DMS79 (cell line): ENCODE results near the gene ZNF783.
"Not testable (repeated sequence)": the region's sequence is repeated elsewhere in the genome, so short reads cannot be mapped to it uniquely, and the experiment has no call there.

ENCODE experiments used
- DNase-seq: peaks from one replicate; lab custom pipeline; 2025; lab: John Stamatoyannopoulos, UW

The ZNF783 gene

GRCh38 chr7:149300620-149301285, 38.8 kb downstream of the ZNF783 start:
- no peak for DNase-seq

DNA sequence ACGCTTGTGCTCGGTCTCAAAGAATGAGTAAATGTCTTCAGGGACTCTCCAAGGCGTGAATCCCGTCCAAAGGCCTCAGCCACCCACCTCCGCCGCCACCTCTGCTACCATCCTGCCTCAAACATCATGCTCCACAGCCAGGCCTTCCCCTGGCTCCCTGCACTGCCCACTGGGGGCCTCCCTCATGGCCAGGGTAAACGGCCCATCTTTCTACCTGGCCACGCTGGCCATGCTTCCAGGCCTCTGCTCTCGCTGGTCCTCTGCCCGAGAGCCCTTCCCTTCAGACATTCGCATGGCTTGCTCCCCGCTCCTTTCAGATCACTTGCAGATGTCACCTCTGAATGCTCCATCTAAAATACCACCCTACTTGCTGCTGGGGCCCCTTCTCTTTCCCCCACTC, 40.2 kb downstream of the ZNF783 start:
- DNase-seq = no peak

GRCh38 chr7:149302865-149303264, 40.9 kb downstream of the ZNF783 start:
- no peak for DNase-seq

GRCh38 chr7:149304006-149304405, 42.0 kb downstream of the ZNF783 start:
- no peak for DNase-seq

DNA sequence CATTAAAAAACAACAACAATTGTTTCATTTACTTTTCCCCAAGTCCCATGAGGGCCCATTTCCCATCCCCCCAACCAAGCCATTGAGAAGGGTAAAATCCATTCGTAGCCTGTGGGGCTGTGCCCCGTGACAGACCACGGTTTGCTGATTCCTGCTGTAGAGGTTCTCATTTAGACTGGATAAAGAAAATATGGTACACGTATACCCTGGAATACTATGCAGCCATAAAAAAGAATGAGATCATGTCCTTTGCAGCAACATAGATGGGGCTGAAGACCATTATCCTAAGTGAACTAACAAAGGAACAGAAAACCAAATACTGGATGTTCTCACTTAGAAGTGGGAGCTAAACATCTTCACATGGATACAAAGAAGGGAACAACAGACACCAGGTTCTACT, 44.9 kb downstream of the ZNF783 start:
- DNase-seq = no peak

GRCh38 chr7:149307775-149308501, 45.9 kb downstream of the ZNF783 start:
- DNase-seq = no peak

- DNase-seq = no peak
These were observed 48.3 kb downstream of the ZNF783 start for GRCh38 chr7:149310113-149310836.

DNA sequence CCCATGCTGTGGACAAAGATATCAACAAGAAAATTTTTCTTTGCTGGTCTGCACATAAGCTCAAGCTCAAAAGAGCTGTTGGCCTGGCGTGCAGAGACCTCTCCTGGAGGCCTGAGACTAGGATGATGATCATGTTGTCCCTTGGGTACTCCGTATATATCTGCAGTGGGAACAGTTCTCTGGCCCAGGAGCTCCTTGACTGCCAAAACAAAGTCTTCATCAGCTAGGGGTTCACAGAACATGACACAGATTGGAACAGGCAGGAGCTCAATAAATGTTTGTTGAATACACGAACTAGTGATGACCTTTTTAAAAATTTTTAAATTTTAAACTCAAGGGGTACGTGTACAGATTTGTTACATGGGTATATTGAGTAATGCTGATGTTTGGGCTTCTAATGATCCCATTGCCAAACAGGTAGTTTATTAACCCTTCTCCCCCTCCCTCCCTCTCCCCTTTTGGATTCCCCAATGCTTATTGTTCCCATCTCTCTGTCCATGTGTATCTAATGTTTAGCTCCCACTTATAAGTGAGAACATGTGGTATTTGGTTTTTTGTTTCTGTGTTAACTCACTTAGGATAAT, 49.1 kb downstream of the ZNF783 start:
- DNase-seq = no peak

GRCh38 chr7:149313981-149314380, 52.0 kb downstream of the ZNF783 start:
- DNase-seq = no peak

- no peak for DNase-seq
These were observed 54.6 kb downstream of the ZNF783 start for GRCh38 chr7:149316606-149317005.

- DNase-seq = no peak
These were observed 55.5 kb downstream of the ZNF783 start for GRCh38 chr7:149317496-149317895.

DNA sequence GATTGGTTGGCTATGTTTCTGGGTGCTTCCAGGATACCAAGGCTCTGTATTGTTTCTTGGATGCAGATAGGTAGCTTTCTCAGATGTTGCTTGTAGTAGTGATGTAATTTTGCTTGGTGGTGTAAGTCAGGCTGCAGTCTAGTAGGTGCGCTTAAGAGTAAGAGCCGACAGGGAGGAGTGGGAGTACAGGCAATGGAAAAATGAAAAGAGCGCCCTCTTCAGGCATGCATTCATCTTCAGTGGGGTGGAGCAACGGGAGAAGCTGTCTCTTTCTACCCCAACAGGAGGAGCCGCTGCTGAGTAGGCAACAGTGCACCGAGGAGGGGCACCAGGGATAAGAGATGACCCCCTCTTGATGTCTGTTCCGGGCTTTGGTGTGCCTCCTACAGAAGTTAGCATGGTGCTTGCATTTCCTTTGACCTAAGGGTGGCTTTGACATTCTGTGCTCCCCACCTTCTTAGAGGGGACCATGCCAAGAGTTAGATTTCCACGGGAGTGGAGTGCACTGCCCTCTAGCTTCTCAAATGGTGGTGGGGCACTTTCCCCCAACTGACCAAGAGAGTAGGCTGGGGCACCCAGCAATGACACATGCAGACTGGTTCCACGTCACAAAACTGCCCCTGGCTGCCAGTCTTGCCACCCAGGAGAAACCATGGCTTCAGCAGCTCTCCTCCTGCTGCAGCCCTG, 56.1 kb downstream of the ZNF783 start:
- no peak for DNase-seq

GRCh38 chr7:149319376-149319775, 57.4 kb downstream of the ZNF783 start:
- no peak for DNase-seq

GRCh38 chr7:149320313-149321124, 58.5 kb downstream of the ZNF783 start:
- no peak for DNase-seq

DNA sequence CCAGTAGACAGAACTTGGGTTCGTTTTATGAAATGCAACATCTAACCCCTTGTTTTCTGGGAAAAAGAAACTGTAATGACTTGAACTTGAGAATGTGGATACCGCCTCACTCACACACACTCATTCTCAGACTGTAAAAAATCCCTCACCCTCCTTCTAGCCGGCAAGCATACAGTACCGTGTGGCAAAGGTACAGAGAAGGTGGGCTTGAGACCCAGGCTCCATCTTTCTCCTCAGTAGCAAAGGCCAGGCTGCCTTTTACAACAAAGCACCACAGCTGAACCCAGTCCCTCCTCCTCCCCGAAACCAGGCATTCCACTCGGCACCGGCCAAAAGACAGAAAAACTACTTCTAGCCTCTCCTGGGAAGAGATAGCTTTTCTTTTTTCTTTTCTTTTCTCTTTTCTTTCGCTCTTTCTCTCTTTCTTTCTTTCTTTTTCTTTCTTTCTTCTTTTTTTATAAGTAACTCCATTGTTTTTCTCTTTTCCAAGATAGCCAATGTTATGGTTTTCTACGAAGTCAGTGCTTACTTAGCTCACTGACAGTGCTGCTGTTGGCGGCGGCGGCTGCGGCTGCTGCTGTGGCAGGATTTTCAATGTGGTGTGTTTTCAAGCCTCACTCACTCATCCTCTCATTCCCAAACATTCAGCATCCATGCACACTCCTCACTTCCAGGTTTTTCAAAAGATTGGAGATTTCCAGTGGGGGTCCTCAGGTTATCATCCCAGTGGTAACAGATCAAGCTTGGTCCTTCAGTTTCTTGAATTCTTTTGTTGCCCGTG, 59.3 kb downstream of the ZNF783 start:
- DNase-seq = not testable (repeated sequence)

DNA sequence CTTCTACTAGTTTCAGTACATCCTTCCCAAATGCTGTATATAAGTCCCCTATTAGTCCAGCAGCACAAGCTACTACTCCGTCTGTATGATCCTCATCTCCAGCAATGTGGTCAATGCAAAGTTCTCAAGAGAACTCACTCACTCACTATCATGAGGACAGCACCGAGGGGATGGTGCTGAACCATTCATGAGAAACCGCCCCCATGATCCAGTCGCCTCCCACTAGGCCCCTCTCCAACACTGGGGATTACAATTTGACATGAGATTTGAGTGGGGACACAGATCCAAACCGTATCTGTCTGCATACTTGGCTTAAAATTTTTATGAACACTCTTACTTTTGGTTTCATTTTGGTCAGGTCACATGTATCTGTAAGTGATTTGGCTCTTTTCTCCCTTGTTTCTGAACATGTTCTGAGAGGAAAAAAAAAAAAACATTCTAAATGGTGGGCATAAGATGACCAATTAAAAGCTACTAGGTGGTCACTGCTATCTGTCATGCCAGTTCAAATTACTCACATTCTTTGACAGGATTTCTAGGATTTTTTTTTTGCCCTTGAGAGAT, 60.1 kb downstream of the ZNF783 start:
- no peak for DNase-seq

DNA sequence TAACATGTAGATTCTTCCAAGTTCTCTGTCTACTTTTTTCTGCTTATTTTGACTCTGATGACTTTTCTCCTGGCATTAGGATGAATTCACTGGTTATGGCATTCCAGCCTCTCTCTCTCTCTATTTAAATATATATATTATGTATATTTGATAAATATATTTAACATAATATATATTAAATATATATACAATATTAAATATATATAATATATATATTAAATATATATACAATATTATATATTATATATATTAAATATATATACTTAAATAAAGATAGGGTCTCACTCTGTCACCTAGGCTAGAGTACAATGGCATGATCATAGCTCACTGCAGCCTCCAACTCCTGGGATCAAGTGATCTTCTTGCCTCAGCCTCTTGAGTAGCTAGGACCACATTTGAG, 60.7 kb downstream of the ZNF783 start:
- no peak for DNase-seq

DNA sequence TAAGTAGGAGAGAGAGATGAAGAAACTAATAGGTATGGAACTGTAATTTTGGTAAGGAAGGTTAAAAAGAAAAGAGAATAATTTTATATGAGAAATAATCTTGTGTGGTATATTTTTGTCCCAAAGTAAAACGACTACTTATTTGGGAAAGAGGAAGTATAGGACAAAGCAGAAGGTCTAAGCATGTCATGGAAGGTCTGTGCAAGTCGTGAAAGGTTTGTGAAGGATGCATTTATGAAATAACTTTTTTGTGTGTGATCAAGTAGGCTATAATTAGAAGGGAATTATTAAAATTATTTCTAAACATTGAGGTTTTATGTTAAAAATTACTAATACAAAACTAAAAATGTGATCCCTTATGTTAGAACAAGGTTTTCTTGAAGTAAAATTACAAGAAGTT, 63.3 kb downstream of the ZNF783 start:
- DNase-seq = no peak

DNA sequence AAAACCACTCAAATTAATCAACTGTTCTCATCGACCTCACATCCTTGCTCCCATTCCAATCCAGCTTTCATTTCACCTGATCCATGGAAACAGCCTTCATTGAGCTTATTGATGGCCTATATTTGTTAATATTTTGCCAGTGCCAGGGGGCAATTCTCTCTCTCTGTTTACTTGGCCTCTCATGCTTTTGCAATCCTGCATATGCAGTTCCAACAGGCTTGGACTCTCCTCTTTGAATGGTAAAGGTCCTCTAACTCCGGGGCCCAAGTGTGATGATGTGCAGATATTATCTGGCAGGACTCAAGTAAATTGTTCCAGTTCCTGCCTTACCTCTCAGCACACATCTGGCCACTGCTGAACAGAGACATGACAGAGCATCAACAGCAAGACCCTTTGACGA, 67.3 kb downstream of the ZNF783 start:
- DNase-seq = no peak

DNA sequence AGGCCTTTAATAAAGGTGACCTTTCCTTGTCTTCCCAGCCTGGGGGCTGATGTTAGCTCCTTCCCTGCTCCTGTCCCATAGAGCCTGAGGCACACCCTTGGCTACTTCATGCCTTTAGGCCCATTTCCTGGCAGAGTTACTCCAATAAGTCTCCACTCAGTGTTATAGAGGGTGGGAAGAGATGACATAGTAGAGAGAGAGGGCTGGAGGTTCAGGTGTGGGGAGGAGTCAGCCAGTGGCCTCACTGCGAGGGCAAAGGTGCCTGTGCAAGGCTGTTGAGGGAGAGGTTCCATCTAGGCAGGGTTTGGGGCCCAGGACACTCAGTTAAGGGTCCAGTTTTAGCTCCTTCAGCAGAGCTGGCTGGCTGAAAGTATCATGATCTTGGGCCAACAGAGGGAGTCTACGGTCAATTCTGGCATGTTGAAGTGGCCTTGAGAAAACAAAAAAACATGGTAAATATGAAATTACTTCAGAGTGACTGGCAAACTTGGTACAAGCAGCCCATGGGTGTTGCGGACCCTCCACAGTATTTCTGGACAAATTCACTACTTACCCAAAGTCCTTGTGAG, 67.9 kb downstream of the ZNF783 start:
- no peak for DNase-seq
